H1 (cell line): ENCODE data around the gene SCGB3A1. TPM values are rescaled to one million over a fixed set of nuclear protein-coding genes. Genes with fewer than 3 reads are reported as not detected.

Source experiments
- CTCF ChIA-PET: fragments of 300-600 bp; sonication (Branson Sonifier 250); formaldehyde crosslinking; loops from one replicate; lab custom pipeline; 2021; ENCODE audit not compliant: partially characterized antibody; lab: Charles Lee
- POLR2A ChIA-PET: fragments of 300-600 bp; sonication (Branson Sonifier 250); formaldehyde crosslinking; loops from one replicate; lab custom pipeline; 2021; ENCODE audit warnings: inconsistent platforms; ENCODE audit not compliant: partially characterized antibody; lab: Charles Lee
- DNase-seq, 2 experiments: peaks; one replicate each; pipeline versions ENCODE4 v3.0.0 to v3.0.0-alpha.2; 2010 to 2022; ENCODE audit warnings: low spot score in 2 of 2, low read depth in 1 of 2, mixed read lengths in 1 of 2
- FAIRE-seq: peaks from 2 replicates; lab custom pipeline; 2011; peaks lifted over from hg19 to GRCh38; lab: Jason Lieb, UNC
- H2AFZ ChIP-seq: 2 replicates; pipeline ENCODE4 v1.8.1; 2012; ENCODE audit warnings: low read length, inconsistent platforms
- H2AK5ac ChIP-seq: 2 replicates; pipeline ENCODE4 v1.6.1; 2013; ENCODE audit warnings: low read depth, low read length
- H2BK120ac ChIP-seq: replicated peaks from 2 replicates; pipeline ENCODE3; 2013; ENCODE audit warnings: low read depth, low read length, inconsistent platforms
- H2BK12ac ChIP-seq: 2 replicates; pipeline ENCODE4 v1.6.1; 2013; ENCODE audit warnings: low read depth, low read length
- H2BK15ac ChIP-seq: 2 replicates; pipeline ENCODE4 v1.6.1; 2013; ENCODE audit warnings: low read length
- H2BK20ac ChIP-seq: 2 replicates; pipeline ENCODE4 v1.6.1; 2013; ENCODE audit warnings: low read length
- H2BK5ac ChIP-seq: 2 replicates; pipeline ENCODE4 v1.6.1; 2013; ENCODE audit warnings: low read depth, low read length
- H3K14ac ChIP-seq: 2 replicates; pipeline ENCODE4 v1.6.1; 2013; ENCODE audit warnings: inconsistent platforms; ENCODE audit not compliant: insufficient read length
- H3K18ac ChIP-seq: 2 replicates; pipeline ENCODE4 v1.6.1; 2013; ENCODE audit warnings: low read length; ENCODE audit errors: extremely low read depth
- H3K23ac ChIP-seq: 2 replicates; pipeline ENCODE4 v1.6.1; 2013; ENCODE audit warnings: inconsistent platforms; ENCODE audit not compliant: insufficient read length
- H3K23me2 ChIP-seq: 2 replicates; pipeline ENCODE4 v1.6.1; 2013; ENCODE audit warnings: low read depth, low read length
- H3K27ac ChIP-seq: 2 replicates; pipeline ENCODE4 v1.6.1; 2011; ENCODE audit warnings: low read depth, low read length, inconsistent platforms
- H3K27me3 ChIP-seq, 4 experiments: replicated peaks in 1 of 4; 1 replicate in 1 of 4; 2 replicates in 3 of 4; pipeline versions ENCODE4 v1.6.1 to v1.8.1; 2011 to 2013; ENCODE audit warnings: low read length in 3 of 4, mild to moderate bottlenecking in 3 of 4, inconsistent platforms in 2 of 4, mixed read lengths in 2 of 4, moderate library complexity in 1 of 4; ENCODE audit not compliant: control insufficient read depth in 3 of 4, insufficient read depth in 3 of 4; ENCODE audit errors: extremely low read depth in 1 of 4
- H3K36me3 ChIP-seq, 4 experiments: 2 replicates each; pipeline versions ENCODE4 v1.6.1 to v1.8.1; 2011 to 2013; ENCODE audit warnings: mild to moderate bottlenecking in 4 of 4, low read length in 3 of 4, moderate library complexity in 2 of 4, control low read depth in 1 of 4, inconsistent platforms in 1 of 4; ENCODE audit not compliant: insufficient read depth in 4 of 4, control insufficient read depth in 2 of 4
- H3K4ac ChIP-seq: replicated peaks from 2 replicates; pipeline ENCODE3; 2013; ENCODE audit warnings: low read length, low read depth, mixed read lengths, inconsistent platforms; ENCODE audit not compliant: insufficient read length
- H3K4me1 ChIP-seq, 4 experiments: replicated peaks in 1 of 4; 1 replicate in 1 of 4; 2 replicates in 3 of 4; pipeline versions ENCODE4 v1.6.1 to v1.8.1; 2011 to 2013; ENCODE audit warnings: low read length in 3 of 4, inconsistent platforms in 2 of 4, mixed read lengths in 1 of 4; ENCODE audit not compliant: insufficient read depth in 4 of 4, control insufficient read depth in 3 of 4
- H3K4me2 ChIP-seq, 2 experiments: 2 replicates each; pipeline versions ENCODE4 v1.6.1 to v1.8.1; 2011 to 2013; ENCODE audit warnings: low read depth in 2 of 2, low read length in 2 of 2, control low read depth in 1 of 2, inconsistent platforms in 1 of 2, mild to moderate bottlenecking in 1 of 2; ENCODE audit not compliant: insufficient read depth in 1 of 2
- H3K4me3 ChIP-seq, 4 experiments: fragments of 200-600, 300-600 bp in 1 of 4; sonication (generic), shearing (Covaris generic), sonication (Bioruptor Twin) in 1 of 4; 2 replicates each; pipeline versions ENCODE4 v1.5.1 to v1.8.1; 2011 to 2016; ENCODE audit warnings: low read length in 4 of 4, low read depth in 3 of 4, control low read depth in 2 of 4, inconsistent platforms in 2 of 4, mild to moderate bottlenecking in 2 of 4, mixed read lengths in 1 of 4, moderate library complexity in 1 of 4; ENCODE audit not compliant: insufficient read depth in 2 of 4; ENCODE audit errors: extremely low read depth in 1 of 4
- H3K56ac ChIP-seq: replicated peaks from 2 replicates; pipeline ENCODE3; 2013; ENCODE audit warnings: low read depth, mild to moderate bottlenecking, mixed read lengths, low read length, inconsistent platforms; ENCODE audit not compliant: insufficient read length
- H3K79me1 ChIP-seq: 2 replicates; pipeline ENCODE4 v1.6.1; 2013; ENCODE audit warnings: low read depth, low read length, control low read depth
- H3K79me2 ChIP-seq, 2 experiments: 2 replicates each; pipeline versions ENCODE4 v1.6.1 to v1.8.1; 2012 to 2013; ENCODE audit warnings: low read length in 2 of 2, mild to moderate bottlenecking in 2 of 2, inconsistent platforms in 1 of 2; ENCODE audit not compliant: insufficient read depth in 2 of 2, control insufficient read depth in 1 of 2
- H3K9ac ChIP-seq, 4 experiments: replicated peaks in 1 of 4; 1 replicate in 1 of 4; 2 replicates in 3 of 4; pipeline versions ENCODE4 v1.6.1 to v1.8.1; 2011 to 2013; ENCODE audit warnings: low read depth in 3 of 4, low read length in 3 of 4, control low read depth in 2 of 4, mild to moderate bottlenecking in 2 of 4, moderate library complexity in 2 of 4, inconsistent platforms in 1 of 4; ENCODE audit errors: extremely low read depth in 1 of 4
- H3K9me3 ChIP-seq, 2 experiments: 2 replicates each; pipeline versions ENCODE4 v1.6.1 to v1.8.1; 2012 to 2013; ENCODE audit warnings: mild to moderate bottlenecking in 2 of 2, moderate library complexity in 2 of 2, control low read depth in 1 of 2, inconsistent platforms in 1 of 2, low read depth in 1 of 2, low read length in 1 of 2, mixed read lengths in 1 of 2; ENCODE audit not compliant: insufficient read depth in 2 of 2
- H4K20me1 ChIP-seq, 2 experiments: replicated peaks in 1 of 2; 2 replicates each; pipeline versions ENCODE3 to v1.8.1; 2011 to 2013; ENCODE audit warnings: inconsistent platforms in 2 of 2, low read length in 2 of 2, mild to moderate bottlenecking in 1 of 2; ENCODE audit not compliant: insufficient read depth in 2 of 2, control insufficient read depth in 1 of 2
- H4K5ac ChIP-seq: 2 replicates; pipeline ENCODE4 v1.6.1; 2013; ENCODE audit warnings: low read length, low read depth, mixed read lengths, inconsistent platforms; ENCODE audit not compliant: insufficient read length
- H4K8ac ChIP-seq: 2 replicates; pipeline ENCODE4 v1.8.0; 2013; ENCODE audit warnings: mild to moderate bottlenecking, moderate library complexity, low read length, inconsistent platforms; ENCODE audit not compliant: insufficient read depth; ENCODE audit errors: extremely low read depth
- H4K91ac ChIP-seq: replicated peaks from 2 replicates; pipeline ENCODE3; 2013; ENCODE audit warnings: low read length, mixed read lengths, inconsistent platforms; ENCODE audit not compliant: insufficient read length
- CTCF ChIP-seq, 3 experiments: IDR thresholded peaks; 1 replicate in 2 of 3; 2 replicates in 1 of 3; pipeline versions ENCODE4 v1.5.1 to v1.6.1; 2011; ENCODE audit warnings: low read length in 3 of 3, mild to moderate bottlenecking in 3 of 3, inconsistent platforms in 2 of 3, low read depth in 1 of 3, moderate library complexity in 1 of 3; ENCODE audit not compliant: insufficient read depth in 1 of 3; ENCODE audit errors: control extremely low read depth in 1 of 3
- KDM4A ChIP-seq: IDR thresholded peaks from one replicate; pipeline ENCODE4 v1.7.1; 2012; ENCODE audit warnings: low read depth, mild to moderate bottlenecking, moderate library complexity, low read length, inconsistent platforms; ENCODE audit not compliant: severe bottlenecking
- RAD21 ChIP-seq, 2 experiments: IDR thresholded peaks in 1 of 2; conservative IDR thresholded peaks in 1 of 2; 2 replicates each; pipeline ENCODE4 v1.6.1; 2011; ENCODE audit warnings: low read depth in 2 of 2, low read length in 2 of 2, improper control_type of control experiment in 1 of 2, inconsistent platforms in 1 of 2, mild to moderate bottlenecking in 1 of 2, moderate library complexity in 1 of 2
- WGBS, 2 experiments: shearing (Covaris generic) in 1 of 2; methylation state at CpG; one replicate each; pipeline versions ENCODE4 v1.1.6 to v1.1.7; 2013 to 2015; ENCODE audit warnings: low lambda C conversion rate in 2 of 2, mixed read lengths in 2 of 2, inconsistent platforms in 1 of 2, low coverage in 1 of 2, missing lambda C conversion rate in 1 of 2; ENCODE audit not compliant: insufficient replicate concordance in 2 of 2, insufficient coverage in 1 of 2, insufficient read length in 1 of 2; ENCODE audit errors: extremely low coverage in 1 of 2, missing lambda C conversion rate in 1 of 2; 5-methylcytosine and 5-hydroxymethylcytosine counted together
- polyA plus RNA-seq, 7 experiments: library from polyadenylated mRNA; depleted of rRNA in 3 of 7; stranded (reverse) in 5 of 7; unstranded in 2 of 7; fragments of >200 nt in 5 of 7; fragments of 200-250 nt in 2 of 7; gene quantifications; 1 replicate in 5 of 7; 2 replicates in 1 of 7; 4 replicates in 1 of 7; pipeline versions ENCODE4 v1.2.1 to v1.2.3, GENCODE V29; 2011 to 2013; ENCODE audit warnings: missing spikeins in 2 of 7, mixed read lengths in 2 of 7
- total RNA-seq: library from RNA; stranded (reverse); fragmentation: NEBNext Ultra II Directional; extraction: Animal tissue kit (Norgen Biotek cat#: 25700); gene quantifications from 2 replicates; pipeline ENCODE4 v1.2.1, GENCODE V29; 2021

The SCGB3A1 gene
- total and polyA plus RNA-seq, 2 of the 8 experiments (the other 6 are each of a cell fraction or from before 2014, with no cell fraction given): 0.20 TPM; not detected in 1

DNA sequence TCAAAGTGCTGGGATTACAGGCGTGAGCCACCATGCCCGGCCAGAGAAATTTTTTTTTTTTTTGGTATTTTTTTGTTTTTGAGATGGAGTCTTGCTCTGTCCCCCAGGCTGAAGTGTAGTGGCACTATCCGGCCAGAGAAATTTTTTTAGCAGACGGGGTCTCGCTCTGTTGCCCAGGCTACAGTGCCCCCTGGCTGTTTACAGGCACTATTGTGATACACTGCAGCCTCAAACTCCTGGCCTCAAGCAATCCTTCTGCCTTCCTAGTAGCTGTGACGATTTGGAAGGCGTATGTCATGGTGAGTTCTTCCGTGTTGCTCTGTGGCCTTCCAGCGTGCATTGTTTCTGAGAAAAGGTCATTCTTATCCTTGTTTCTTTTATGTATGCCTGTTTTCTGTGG is 49.6 kb downstream of the SCGB3A1 start:
- H3K23me2 ChIP-seq: no peaks in the 10 kb centered on the region
- no peak overlapping the region for H4K91ac ChIP-seq
- no peaks in the 10 kb centered on the region for H3K9me3 ChIP-seq
- peaks cover 0 to 23% (median 9%) of the 10 kb centered on the region in 4 experiments; a peak in 4 of 8 replicates for H3K36me3 ChIP-seq
- H3K79me1 ChIP-seq: peaks cover 2% of the 10 kb centered on the region; the same call in 1 of the 2 replicates
- 80% methylated on average over 9 of the region's 9 CpGs; no CpG with 5 or more reads in 1 of the 2 experiments for WGBS, 2 experiments
- H2BK15ac ChIP-seq: no peak overlapping the region
- H4K5ac ChIP-seq: no peak overlapping the region
- H2BK5ac ChIP-seq: no peak overlapping the region
- no peak overlapping the region for H3K56ac ChIP-seq
- no peaks in the 10 kb centered on the region for H3K4me1 ChIP-seq
- H3K27ac ChIP-seq: no peak overlapping the region
- TF ChIP-seq KDM4A (no peak), RAD21 (IDR thresholded peaks at IDR 0.05 in 1 of 2, conservative IDR thresholded peaks at IDR 0.05 in 1 of 2; ENCODE audit: low read depth in 2 of 2, low read length in 2 of 2) (peak in 1 of 2 experiments; percentile 10; a peak in 2 of 4 replicates), CTCF (IDR thresholded peaks at IDR 0.05; ENCODE audit: control extremely low read depth in 1 of 3, insufficient read depth in 1 of 3, low read depth in 1 of 3, low read length in 3 of 3) (0 out of 4 replicates have a peak, but pooled peaks of 1 of the 3 experiments have one; percentile 15)
- no peak overlapping the region for H3K9ac ChIP-seq
- H3K4me3 ChIP-seq: no peak overlapping the region
- no peak for DNase-seq
- H4K20me1 ChIP-seq: peaks cover 0 to 3% of the 10 kb centered on the region in 2 experiments
- H3K4me2 ChIP-seq: no peak overlapping the region
- H2BK12ac ChIP-seq: no peak overlapping the region
- CTCF ChIA-PET: interaction anchor here (0.6 to 0.9 kb wide), 2 partner anchors 65 to 102 kb away, joined by 3 read pairs; no protein-coding TSS in a partner anchor
- H3K79me2 ChIP-seq: peaks cover 3 to 85% of the 10 kb centered on the region in 2 experiments; a peak in 2 of 4 replicates
- POLR2A ChIA-PET: no interaction called here
- H2AFZ ChIP-seq: no peak overlapping the region
- H2BK120ac ChIP-seq: no peak overlapping the region
- H3K18ac ChIP-seq: no peak overlapping the region
- H2BK20ac ChIP-seq: no peak overlapping the region
- H4K8ac ChIP-seq: no peak overlapping the region
- no peaks in the 10 kb centered on the region for H3K27me3 ChIP-seq
- no peak overlapping the region for H3K14ac ChIP-seq
- H3K23ac ChIP-seq: no peak overlapping the region
- no peak for FAIRE-seq
- H2AK5ac ChIP-seq: no peak overlapping the region
- no peak overlapping the region for H3K4ac ChIP-seq
